ENCODE data around the gene LYL1.

DNA sequence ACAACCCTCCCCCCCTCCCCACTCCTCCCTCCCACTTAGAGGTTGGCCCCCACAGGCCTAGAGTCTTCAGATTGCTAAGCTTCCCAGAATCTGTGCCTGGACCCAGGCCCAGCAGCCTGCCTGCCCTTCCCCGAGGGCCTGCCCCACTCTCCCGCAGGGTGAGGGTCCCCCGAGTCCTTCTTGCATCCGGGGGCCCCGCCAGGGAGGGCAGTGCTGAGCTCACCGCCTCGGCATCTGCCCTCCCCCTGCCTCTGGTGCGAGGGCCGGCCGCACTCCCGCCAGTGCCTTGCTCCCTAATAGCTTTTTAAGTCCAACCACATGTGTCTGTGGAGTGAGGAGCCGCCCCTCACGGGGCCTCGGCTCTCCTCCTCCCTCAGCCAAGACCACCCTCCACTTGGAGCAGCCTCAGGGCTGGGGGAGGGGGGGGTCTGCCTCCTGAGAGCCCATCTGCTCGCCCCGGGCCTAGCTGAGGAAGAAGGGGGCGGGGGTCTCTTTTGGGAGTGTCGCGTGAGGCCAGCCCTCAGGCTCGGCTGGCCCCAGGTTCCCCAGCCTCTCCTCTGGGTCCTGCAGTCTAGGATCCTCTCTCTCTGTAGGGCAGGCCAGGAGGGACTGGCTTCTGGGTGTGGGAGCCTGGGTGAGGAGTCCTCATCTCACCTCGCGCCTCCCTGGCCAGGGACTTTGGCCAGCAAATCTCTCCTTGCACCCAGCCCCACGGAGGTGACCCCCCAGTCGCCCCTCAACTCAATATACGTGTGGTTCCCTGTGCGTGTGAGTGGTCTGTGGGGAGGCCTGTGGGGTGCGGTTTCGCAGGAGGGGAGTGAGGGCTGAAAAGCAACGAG lies 47.2 kb downstream of the LYL1 start:
- TF ChIP-seq, protein P1, sequence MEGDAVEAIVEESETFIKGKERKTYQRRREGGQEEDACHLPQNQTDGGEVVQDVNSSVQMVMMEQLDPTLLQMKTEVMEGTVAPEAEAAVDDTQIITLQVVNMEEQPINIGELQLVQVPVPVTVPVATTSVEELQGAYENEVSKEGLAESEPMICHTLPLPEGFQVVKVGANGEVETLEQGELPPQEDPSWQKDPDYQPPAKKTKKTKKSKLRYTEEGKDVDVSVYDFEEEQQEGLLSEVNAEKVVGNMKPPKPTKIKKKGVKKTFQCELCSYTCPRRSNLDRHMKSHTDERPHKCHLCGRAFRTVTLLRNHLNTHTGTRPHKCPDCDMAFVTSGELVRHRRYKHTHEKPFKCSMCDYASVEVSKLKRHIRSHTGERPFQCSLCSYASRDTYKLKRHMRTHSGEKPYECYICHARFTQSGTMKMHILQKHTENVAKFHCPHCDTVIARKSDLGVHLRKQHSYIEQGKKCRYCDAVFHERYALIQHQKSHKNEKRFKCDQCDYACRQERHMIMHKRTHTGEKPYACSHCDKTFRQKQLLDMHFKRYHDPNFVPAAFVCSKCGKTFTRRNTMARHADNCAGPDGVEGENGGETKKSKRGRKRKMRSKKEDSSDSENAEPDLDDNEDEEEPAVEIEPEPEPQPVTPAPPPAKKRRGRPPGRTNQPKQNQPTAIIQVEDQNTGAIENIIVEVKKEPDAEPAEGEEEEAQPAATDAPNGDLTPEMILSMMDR (conservative IDR thresholded peaks at IDR 0.05; ENCODE audit: low read length): no peak
- TF ChIP-seq EZH2phosphoT487 (IDR thresholded peaks at IDR 0.05; ENCODE audit: borderline replicate concordance, low read depth, low read length): no peak
